DND-41 (cell line): ENCODE data around the gene E2F4.

ENCODE experiments used
- CTCF ChIP-seq: IDR thresholded peaks from 2 replicates; pipeline ENCODE4 v1.5.1; 2012; ENCODE audit warnings: borderline replicate concordance, low read length, moderate library complexity, mild to moderate bottlenecking; ENCODE audit not compliant: poor library complexity, severe bottlenecking; ENCODE audit errors: extremely low read depth
- EZH2 ChIP-seq: IDR thresholded peaks from 3 replicates; pipeline ENCODE4 v1.6.1; 2012; ENCODE audit warnings: borderline replicate concordance, low read depth, mild to moderate bottlenecking, moderate library complexity, low read length, inconsistent platforms; ENCODE audit not compliant: severe bottlenecking

GRCh38 chr16:67169011-67169451, 22.9 kb upstream of the E2F4 start:
- TF ChIP-seq CTCF (no peak), EZH2 (no peak)
